Umbilical cord (tissue), 2 donors: Measurements from ENCODE around the gene KIRREL3. TPM values are rescaled to one million over a fixed set of nuclear protein-coding genes. Genes with fewer than 3 reads are reported as not detected.

ENCODE experiments used
- DNase-seq: peaks from one replicate; pipeline ENCODE4 v3.0.0-alpha.2; 2015; ENCODE audit warnings: low spot score
- total RNA-seq: library from RNA; depleted of rRNA; stranded (reverse); fragments of >200 nt; gene quantifications from one replicate; pipeline ENCODE4 v1.2.3, GENCODE V29; 2014; ENCODE audit warnings: low replicate concordance; ENCODE audit not compliant: insufficient read depth

The KIRREL3 gene
- total RNA-seq, 1 donor from 2014 or later: 0.72 TPM

GRCh38 chr11:126669416-126669815 lies 331.2 kb downstream of the KIRREL3 start:
- DNase-seq: no peak

- DNase-seq: no peak
Observed at GRCh38 chr11:126664643-126665042, 335.9 kb downstream of the KIRREL3 start.

GRCh38 chr11:126663749-126664592 lies 336.6 kb downstream of the KIRREL3 start:
- no peak for DNase-seq

GRCh38 chr11:126662035-126662790 lies 338.4 kb downstream of the KIRREL3 start:
- DNase-seq: no peak

DNA sequence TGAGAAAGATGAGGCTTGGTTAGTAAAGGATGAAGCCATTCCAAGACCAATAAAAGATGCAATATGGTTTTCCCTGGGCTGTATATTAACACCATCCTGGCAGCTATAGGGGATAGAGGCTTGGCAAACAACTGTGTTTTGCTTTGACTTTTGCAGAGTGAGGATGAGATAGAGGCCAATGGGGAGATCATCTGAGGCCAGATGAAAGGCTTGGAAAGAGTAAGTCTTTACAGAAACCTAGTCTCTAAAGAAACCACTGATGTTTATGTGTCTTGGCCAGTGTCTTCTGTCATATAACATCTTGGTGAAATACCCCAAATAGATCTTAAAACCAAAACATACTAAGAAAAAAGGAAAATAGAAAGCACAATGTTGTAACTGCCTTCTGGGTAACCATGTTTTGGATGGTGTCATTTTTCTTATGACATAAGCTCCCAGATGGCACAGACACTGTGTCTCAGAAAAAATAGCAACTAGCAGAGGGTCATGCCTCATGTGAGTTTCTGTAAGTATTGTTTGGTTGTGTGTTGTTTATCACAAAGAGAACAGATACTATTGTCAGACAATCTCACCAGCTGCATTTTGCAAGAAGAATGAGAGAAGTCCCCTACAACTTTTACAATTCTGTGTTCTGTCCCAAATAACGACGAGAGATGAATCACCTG lies 339.7 kb downstream of the KIRREL3 start:
- no peak for DNase-seq

DNA sequence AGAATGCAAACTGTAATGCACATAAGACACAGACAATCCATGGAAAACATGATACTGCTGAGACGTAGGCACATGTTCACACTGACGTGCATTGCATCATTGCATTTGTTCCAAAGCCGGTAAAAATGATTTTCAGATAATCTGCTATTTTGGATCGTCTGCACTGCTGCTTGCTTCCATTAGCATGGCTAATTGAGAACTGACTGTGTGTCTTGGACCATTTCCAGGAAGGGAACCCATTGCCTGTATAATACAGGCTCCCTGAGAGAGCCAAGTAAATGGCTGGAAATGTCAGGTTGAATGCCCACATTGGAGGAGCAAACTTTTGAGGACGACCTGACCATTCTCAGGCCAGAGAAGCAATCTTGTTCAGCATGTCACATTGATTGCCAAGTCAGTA lies 340.2 kb downstream of the KIRREL3 start:
- DNase-seq: no peak

GRCh38 chr11:126658306-126659056 lies 342.1 kb downstream of the KIRREL3 start:
- no peak for DNase-seq

GRCh38 chr11:126655807-126656128 lies 344.8 kb downstream of the KIRREL3 start:
- no peak for DNase-seq

GRCh38 chr11:126654886-126655806 lies 345.4 kb downstream of the KIRREL3 start:
- no peak for DNase-seq

DNA sequence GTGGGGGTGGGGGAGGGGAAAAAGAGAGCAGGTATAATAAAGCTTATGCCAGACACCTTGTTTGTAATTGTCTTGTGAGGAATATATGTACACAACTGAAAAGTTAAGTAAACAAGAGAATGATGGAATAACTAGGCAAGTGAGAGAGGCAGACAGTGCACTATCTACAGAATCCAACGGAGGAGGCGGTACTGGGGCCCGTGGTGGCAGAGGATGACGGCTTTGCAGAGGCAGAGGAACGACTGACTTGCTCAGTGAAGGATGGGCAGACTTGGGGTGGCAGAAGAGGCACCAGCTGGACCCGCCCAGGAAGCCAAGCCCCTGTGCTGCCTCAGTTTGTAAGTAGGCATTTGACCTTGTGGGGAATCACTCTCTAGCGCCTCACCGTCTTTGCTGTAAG lies 347.5 kb downstream of the KIRREL3 start:
- DNase-seq: no peak

- DNase-seq: peak; percentile 70
Observed at GRCh38 chr11:126647735-126648134, 352.8 kb downstream of the KIRREL3 start.

DNA sequence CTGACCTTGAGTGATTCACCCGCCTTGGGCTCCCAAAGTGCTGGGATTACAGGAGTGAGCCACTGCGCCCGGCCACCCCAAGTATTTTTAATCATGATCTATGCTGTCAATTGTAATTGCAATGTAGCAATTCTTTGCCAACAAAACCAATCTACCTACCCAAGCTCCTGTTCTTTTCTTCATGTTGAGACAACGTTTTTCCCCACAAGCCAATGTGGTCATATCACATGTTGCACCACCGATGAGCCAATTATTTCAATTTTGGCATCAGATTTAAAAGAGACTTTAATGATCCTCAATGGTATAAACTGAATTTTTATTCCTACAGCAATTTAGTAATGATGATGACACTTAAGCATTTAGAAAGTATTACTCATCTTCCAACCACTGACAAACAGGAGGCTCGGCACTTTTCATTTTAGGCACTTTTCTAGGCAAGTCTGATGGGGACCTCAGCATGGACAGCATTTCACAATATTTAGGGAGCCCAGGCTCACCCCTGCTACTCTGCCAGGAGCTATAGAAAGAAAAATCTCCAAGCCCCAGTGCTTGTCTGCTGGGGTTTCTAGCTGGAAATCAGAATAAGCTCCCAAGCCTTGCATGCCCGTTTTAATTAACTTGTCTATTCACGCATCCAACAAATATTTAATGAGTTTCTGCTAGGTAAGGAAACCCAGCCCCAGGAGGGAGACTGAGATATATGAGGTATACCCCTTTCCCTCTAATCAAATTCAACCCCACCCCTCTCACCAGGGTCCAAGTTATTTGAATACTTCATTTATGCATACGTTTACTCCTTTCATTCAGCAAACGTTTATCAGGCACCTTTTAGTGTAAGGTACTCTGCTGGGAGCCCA lies 353.6 kb downstream of the KIRREL3 start:
- no peak for DNase-seq

- no peak for DNase-seq
Observed at GRCh38 chr11:126645186-126645585, 355.4 kb downstream of the KIRREL3 start.

GRCh38 chr11:126640186-126640585 lies 360.4 kb downstream of the KIRREL3 start:
- DNase-seq: no peak

- no peak for DNase-seq
Observed at GRCh38 chr11:126639692-126640091, 360.9 kb downstream of the KIRREL3 start.

DNA sequence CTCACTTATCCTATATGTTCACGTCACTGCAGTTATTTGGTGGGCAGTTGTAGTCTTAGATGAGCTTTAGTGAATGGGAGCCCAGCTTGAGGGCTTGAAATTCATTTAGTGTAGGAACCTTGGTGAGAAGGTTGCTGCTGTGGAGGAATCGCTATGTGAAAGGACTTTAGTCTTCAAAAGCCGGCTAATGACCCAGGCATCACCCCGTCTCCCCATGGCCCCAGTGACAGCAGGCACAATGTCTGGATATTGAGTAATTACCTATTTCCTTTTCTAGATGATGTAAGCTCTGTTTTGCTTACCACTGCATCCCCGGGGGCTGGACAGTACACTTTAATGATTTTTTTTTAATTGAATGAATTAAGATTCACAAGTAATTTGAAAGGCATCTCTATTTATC lies 361.9 kb downstream of the KIRREL3 start:
- no peak for DNase-seq

GRCh38 chr11:126637795-126638175 lies 362.8 kb downstream of the KIRREL3 start:
- peak; percentile 52 for DNase-seq

GRCh38 chr11:126636911-126637794 lies 363.4 kb downstream of the KIRREL3 start:
- DNase-seq: peak; percentile 10

- DNase-seq: no peak
Observed at GRCh38 chr11:126635511-126635910, 365.1 kb downstream of the KIRREL3 start.
